DMS53 treated with DMSO at 0.1 percent for 48 hours (cell line): ENCODE measurements around the gene KLHL42.
A peak's percentile ranks its signal among the peaks of the same experiment; 100 is the strongest.
"Not testable (repeated sequence)": the region's sequence is repeated elsewhere in the genome, so short reads cannot be mapped to it uniquely, and the experiment has no call there.

Experiments
- DNase-seq: peaks from one replicate; lab custom pipeline; 2025; ENCODE audit not compliant: unreplicated experiment; lab: John Stamatoyannopoulos, UW

The KLHL42 gene

GRCh38 chr12:27779920-27780611 is at the start of gene KLHL42, which contains the start of gene MANSC4:
Gene KLHL42, plus strand, starts transcription at chr12:27780233. Its CDS starts 98 bp downstream, at chr12:27780331.
Gene MANSC4, minus strand, starts transcription at chr12:27780236. Its CDS starts 8,960 bp downstream, at chr12:27771276.
- peak; percentile 85 for DNase-seq

- peak; percentile 18 for DNase-seq
These were observed 47.8 kb upstream of the KLHL42 start for GRCh38 chr12:27732281-27732680.

GRCh38 chr12:27733052-27733656 is 46.9 kb upstream of the KLHL42 start:
- DNase-seq: peak; percentile 85

GRCh38 chr12:27733791-27734190 is 46.2 kb upstream of the KLHL42 start:
- no peak for DNase-seq

- not testable (repeated sequence) for DNase-seq
These were observed 45.7 kb upstream of the KLHL42 start for GRCh38 chr12:27734321-27734720.

GRCh38 chr12:27743601-27744000 is 36.4 kb upstream of the KLHL42 start:
- no peak for DNase-seq

- not testable (repeated sequence) for DNase-seq
These were observed 34.3 kb upstream of the KLHL42 start for GRCh38 chr12:27745734-27746133.

- peak; percentile 66 for DNase-seq
These were observed 32.8 kb upstream of the KLHL42 start for GRCh38 chr12:27747111-27747820.

- DNase-seq: peak; percentile 99
These were observed 28.5 kb upstream of the KLHL42 start for GRCh38 chr12:27751386-27752047.

GRCh38 chr12:27754795-27755194 is 25.2 kb upstream of the KLHL42 start:
- DNase-seq: peak; percentile 91

- DNase-seq: no peak
These were observed 23.3 kb upstream of the KLHL42 start for GRCh38 chr12:27756670-27757195.

GRCh38 chr12:27762757-27763156 is 17.3 kb upstream of the KLHL42 start:
- DNase-seq: no peak

GRCh38 chr12:27766587-27766986 is 13.4 kb upstream of the KLHL42 start:
- DNase-seq: no peak

GRCh38 chr12:27769142-27769673 is 10.8 kb upstream of the KLHL42 start:
- no peak for DNase-seq

GRCh38 chr12:27771481-27772327 is 8.3 kb upstream of the KLHL42 start:
- peak; percentile 71 for DNase-seq

- DNase-seq: no peak
These were observed 7.5 kb upstream of the KLHL42 start for GRCh38 chr12:27772328-27773049.

- DNase-seq: no peak
These were observed 2.9 kb upstream of the KLHL42 start for GRCh38 chr12:27777141-27777540.

- DNase-seq: no peak
These were observed 1.8 kb upstream of the KLHL42 start for GRCh38 chr12:27778206-27778605.

- peak; percentile 55 for DNase-seq
These were observed 565 bp upstream of the KLHL42 start for GRCh38 chr12:27779416-27779919.
